ENCODE data around the gene OSBPL2.

OSBPL2 gene

DNA sequence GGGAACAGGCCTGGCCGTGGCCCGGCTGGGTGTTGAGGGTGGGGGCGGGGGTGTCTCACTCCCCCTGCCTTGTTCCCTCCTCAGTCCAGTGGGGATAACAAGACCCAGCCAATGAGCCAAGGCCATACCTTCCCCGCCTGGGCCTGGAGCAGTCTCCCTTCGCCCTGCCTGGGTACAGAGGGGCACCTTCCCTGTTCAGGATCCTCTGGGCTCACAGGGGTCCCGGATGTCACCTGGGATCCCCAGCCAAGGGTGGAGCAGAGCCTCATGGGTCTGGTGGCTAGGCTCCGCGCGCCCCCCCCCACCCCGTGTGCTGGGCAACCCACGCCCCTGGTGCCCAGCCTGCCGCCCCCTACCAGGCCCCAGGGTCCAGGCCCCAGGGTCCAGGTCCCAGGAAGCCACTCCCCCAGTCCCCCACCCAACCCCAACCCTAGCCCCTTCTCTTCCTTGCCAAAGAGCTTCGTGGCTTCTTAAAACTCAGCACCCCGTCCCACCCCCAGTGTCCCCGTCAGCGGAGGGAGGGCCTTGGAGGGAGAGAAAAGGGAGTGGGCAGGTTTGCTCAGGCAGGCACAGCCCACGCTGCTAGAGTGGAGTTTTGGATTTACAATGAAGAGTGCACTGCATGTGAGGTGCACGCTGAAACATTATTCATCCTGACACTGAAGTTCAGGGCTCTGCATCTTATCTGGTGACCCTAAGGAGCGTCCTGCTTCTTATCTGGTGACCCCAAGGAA lies 30.1 kb upstream of the OSBPL2 start:
- DNase-seq: no peak

GRCh38 chr20:62208795-62209755 lies 29.2 kb upstream of the OSBPL2 start:
- DNase-seq: no peak

GRCh38 chr20:62209850-62210495 lies 28.3 kb upstream of the OSBPL2 start:
- DNase-seq: no peak

DNA sequence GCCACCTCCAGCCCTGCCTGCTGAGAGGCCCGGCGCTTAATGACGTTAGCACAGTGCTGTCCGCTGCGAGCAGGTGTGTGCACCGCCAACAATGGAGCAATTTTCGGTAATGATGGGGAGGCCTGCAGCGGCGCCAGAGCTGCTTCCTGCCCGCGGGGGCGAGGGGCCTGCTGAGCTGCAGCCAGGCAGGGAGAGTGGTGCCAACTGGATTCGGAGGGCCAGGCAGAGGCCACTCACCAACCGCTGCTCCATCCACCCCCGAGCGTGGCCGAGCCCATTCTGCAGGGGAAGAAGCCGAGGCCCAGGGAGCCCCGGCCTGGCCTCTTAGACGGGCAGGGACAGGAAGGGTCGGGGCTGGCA lies 27.8 kb upstream of the OSBPL2 start:
- DNase-seq: no peak

DNA sequence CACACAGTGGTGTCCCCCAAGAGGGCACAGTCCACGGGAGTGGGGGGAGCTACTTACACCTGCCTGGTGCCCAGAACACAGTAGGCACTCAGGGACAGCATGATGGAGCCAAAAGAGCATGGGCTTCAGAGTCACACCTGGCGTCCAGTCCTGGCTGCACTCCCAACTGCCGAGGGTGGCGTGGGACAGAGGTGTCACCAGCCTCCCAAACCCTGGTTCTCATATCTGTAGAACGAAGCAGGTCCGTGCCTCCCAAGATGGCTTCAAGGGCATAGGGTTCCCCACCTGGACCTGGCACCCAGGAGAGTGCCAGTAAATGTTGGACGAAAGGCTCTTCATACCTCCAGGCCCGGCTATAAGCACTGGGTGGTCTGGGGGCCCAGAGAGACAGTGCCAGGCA lies 27.1 kb upstream of the OSBPL2 start:
- DNase-seq: no peak

GRCh38 chr20:62211769-62212288 lies 26.5 kb upstream of the OSBPL2 start:
- DNase-seq: no peak

- no peak for DNase-seq
Observed at GRCh38 chr20:62212299-62212698, 26.0 kb upstream of the OSBPL2 start.

DNA sequence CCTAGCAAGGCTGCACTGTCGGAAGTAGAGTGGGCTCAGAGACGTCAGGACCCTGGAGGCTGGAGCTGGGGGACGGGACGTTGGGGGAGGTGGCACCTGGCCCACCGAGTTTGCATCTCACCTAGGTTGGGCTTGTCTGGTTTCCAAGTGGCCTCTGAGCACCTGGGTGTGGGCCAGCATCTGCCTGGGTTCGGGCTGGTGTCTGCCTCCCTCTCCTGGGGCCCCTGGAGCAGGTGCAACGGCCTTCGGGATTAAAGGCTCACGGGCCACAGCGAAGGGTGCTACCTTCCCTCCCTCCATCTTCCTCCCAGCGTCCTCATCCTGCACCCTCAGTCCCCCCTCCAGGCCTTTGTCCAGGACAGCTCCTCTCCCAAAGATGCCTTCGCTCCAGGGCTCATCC lies 24.3 kb upstream of the OSBPL2 start:
- no peak for DNase-seq

GRCh38 chr20:62215020-62215990 lies 23.0 kb upstream of the OSBPL2 start:
- no peak for DNase-seq

DNA sequence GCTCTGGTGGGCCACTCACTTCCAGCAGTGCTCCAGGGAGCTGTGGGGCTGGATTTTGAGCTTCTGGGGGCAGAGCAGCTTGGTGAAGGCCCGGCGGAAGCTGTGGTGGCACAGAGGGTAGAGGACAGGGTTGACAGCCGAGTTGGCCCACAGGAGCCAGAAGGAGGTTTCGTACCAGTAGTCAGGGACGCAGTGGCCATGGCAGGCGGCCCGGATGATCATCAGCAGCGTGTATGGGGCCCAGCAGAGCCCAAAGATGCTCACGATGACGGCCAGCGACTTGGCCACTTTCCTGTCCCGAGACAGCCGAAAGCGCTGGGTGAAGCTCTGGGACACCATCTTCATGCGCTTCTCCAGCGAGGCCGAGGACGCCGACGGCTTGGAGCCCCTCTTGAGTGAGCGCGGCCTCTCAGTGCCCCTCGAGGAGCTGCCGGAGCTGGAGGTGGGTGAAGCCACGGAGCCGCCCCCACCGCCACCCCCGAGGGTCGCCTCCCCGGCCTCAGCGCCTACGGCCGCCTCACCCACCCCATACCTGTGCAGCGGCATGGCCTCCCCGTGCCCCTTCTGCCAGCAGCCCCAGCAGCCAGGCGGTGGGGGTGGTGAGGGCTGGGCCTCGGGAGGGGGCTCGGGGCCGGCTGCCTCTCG lies 22.2 kb upstream of the OSBPL2 start:
- no peak for DNase-seq

GRCh38 chr20:62216636-62217566 lies 21.4 kb upstream of the OSBPL2 start:
- DNase-seq: no peak

DNA sequence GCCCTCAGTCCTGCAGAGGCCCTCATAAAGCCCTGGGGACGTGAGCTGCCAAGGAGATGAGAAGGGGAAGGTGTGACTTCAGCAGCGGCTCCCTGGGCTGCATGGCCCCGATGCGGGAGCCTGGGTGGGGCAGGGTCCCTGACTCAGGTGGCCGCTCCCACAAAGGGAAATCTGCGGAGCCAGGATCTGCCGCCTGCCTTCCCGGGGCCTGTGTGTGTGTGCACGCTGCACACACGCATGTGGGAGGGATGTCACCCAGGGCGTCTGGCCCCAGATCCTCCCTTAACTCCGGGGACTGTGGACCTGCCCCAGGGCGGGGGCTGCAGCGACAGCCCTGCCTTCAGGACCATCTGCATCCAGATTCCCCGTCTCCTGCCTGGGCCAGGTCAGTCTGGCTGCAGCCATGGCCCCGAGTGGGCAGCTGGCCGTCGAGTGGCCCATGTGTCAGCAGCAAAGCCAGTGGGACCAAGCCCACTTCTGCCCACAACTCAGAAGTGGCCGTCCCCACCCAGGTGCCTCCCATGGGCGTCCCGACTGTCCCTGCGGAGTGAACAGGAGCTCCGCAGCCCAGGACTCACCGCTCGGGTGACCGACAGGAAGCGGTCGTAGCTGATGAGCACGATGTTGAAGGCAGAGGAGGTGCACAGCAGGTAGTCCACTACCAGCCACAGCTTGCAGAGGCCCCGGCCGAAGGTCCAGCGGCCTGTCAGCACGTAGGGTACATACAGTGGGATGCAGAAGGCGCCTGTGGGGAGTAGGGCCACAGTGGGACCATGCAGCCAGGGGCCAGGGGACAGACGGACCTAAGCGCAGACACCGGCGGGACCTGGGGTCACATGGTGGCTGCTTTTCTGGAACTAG lies 20.2 kb upstream of the OSBPL2 start:
- DNase-seq: no peak

GRCh38 chr20:62219101-62219991 lies 19.0 kb upstream of the OSBPL2 start:
- DNase-seq: peak; percentile 56

DNA sequence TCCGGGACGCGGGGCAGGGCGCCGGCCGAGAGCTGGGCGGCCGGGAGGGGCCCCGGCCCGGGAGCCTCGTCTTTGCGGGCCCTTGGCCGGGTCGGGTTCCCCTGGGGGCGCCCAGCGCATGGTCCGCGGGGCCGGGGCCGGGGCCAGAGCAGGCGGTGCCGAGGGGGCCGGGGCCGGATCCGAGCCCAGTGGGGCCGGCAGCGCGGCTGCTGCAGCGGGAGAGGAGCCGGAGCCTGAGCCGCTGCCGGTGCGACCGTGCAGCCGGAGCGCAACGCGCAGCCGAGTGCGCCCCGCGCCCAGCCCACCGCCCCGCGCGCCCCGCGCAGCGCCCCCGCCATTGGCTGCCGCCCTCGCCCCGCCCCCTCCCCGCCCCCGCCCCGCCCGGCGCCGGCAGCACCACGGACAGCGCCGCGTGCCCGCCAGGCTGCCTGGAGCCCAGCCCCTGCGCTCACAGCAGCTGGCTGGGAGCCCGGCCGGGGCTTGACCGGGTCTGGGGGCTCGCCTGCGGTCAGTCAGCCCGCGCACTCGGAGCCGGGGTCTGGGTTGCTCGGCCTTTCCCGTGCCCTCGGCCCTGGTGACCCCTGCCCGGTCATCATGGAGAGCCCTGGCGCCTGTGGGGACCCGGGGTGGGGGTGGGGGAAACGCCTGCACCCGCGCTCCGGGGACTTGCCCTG lies 18.2 kb upstream of the OSBPL2 start, which contains the start of gene HRH3:
Gene HRH3, minus strand, starts transcription at position 287 of the 674 bp plus-strand sequence. CDS start 308 bp downstream, outside the sequence.
- DNase-seq: peak; percentile 28 to 69

DNA sequence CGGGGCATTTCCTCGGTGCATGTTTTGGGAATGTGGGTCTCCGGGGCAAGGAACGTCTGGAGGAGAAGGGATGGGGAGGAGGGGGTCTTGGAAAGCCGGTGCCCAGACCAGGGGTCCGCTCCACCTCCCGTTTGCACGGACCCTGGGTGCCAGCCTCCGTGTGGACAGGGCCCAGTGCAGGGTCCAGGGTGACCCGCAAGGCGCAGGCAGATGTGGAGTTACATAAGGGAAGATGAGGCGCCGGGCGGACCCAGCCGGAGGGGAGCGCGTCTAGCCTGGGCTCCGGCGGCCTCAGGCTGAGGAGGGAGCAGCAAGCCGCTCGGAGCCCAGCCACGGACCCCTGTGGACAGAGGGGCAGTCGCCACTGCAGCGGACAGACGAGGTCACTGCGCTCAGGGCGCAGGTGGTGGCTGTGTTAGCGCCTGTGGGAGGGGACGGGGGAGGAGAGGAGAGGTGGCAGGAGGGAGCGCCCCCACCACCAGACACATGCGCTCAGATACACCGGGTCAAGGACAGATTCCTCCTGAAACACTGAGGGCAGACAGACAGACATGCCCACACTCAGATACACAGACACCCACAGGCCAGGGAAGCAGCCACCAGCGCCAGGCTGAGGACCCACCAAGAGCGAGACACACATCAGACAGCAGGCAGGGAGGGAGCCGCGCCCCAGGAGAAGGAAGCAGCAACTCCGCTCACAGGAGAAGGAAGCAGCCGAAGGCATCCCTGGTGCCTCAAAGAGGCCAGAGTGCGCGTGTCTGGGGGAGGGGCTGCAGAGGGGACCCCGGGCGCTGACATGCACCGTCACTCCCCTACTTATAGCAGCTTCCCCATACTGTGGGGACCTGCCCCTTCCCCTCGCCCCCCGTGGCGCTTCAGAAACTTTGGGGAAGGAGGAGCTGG lies 17.4 kb upstream of the OSBPL2 start:
- no peak for DNase-seq

DNA sequence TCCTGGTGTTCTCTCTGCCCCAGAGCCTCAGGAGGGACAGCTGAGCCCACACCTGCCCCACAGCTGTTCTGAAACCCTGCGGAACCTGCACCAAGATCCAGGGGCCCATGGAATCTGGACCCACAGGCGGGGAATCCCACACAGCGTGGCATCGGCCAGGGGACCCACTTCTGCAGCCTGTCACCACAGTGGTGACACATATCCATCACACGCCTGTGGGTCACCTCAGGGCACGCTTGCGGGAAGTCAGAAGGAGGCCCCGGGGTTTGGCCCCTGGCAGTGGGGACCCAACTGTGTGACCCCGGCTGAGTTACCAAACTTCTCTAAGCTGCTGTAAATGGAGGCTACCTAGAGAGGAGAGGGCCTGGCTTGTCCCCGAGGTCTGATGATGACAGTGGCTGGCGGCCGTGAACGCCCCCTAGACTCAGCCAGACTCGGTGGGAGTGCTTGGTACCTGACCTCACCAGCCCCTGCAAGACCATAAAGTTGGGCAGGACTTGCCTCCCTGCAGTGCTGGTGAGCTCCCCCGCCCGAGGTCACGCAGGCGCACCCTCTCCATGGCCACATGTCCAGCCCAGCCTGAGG lies 16.0 kb upstream of the OSBPL2 start:
- no peak for DNase-seq
